A549 (cell line): ENCODE measurements around the gene CRISPLD2. TPM values are rescaled to one million over a fixed set of nuclear protein-coding genes. Genes with fewer than 3 reads are reported as not detected.
"Not testable (repeated sequence)": the region's sequence is repeated elsewhere in the genome, so short reads cannot be mapped to it uniquely, and the experiment has no call there.

Experiments
- ATAC-seq, 2 experiments: fragments of 200-7000 bp in 1 of 2; fragments of >200 bp in 1 of 2; cut with Nextera tagmentation in 1 of 2; cut with Tn5 transposase in 1 of 2; 3 replicates each; pipeline versions ENCODE4 v1.8.0 to v1.9.1; 2018 to 2020; ENCODE audit warnings: mild to moderate bottlenecking in 1 of 2, moderate library complexity in 1 of 2
- CTCF ChIA-PET: fragments of 300-600 bp; sonication (Branson Sonifier 250); formaldehyde crosslinking; extraction: SDS; loops from one replicate; lab custom pipeline; 2021; ENCODE audit warnings: antibody characterized with exemption, inconsistent platforms; lab: Yijun Ruan, JAX
- POLR2A ChIA-PET: fragments of 350-600 bp; formaldehyde crosslinking; extraction: SDS; loops from one replicate; lab custom pipeline; 2021; ENCODE audit warnings: antibody characterized with exemption, inconsistent platforms; lab: Yijun Ruan, JAX
- DNase-seq, 2 experiments: peaks; one replicate each; pipeline versions ENCODE4 v3.0.0 to v3.0.0-alpha.2; 2011 to 2016; ENCODE audit warnings: low read depth in 1 of 2, low spot score in 1 of 2
- FAIRE-seq: peaks from 2 replicates; lab custom pipeline; 2011; peaks lifted over from hg19 to GRCh38; lab: Jason Lieb, UNC
- H3K27ac ChIP-seq, 2 experiments: fragments of >200 bp; sonication (Bioruptor Twin); formaldehyde crosslinking; 3 replicates each; pipeline ENCODE4 v1.5.1; 2016 to 2017
- H3K4me1 ChIP-seq: fragments of >200 bp; sonication (Bioruptor Twin); formaldehyde crosslinking; 3 replicates; pipeline ENCODE4 v1.6.1; 2016
- H3K4me2 ChIP-seq: fragments of >200 bp; sonication (Bioruptor Twin); formaldehyde crosslinking; 3 replicates; pipeline ENCODE4 v1.6.1; 2016
- H3K4me3 ChIP-seq: fragments of >200 bp; sonication (Bioruptor Twin); formaldehyde crosslinking; 3 replicates; pipeline ENCODE4 v1.5.1; 2016
- H3K9me3 ChIP-seq: fragments of >200 bp; sonication (Bioruptor Twin); formaldehyde crosslinking; 3 replicates; pipeline ENCODE4 v1.6.1; 2016
- CBX2 ChIP-seq: fragments of 200-600 bp; sonication (generic); IDR thresholded peaks from 2 replicates; pipeline ENCODE4 v1.6.1; 2016; ENCODE audit warnings: low read depth, mild to moderate bottlenecking, borderline replicate concordance
- CBX8 ChIP-seq: fragments of 200-600 bp; sonication (generic); IDR thresholded peaks from 2 replicates; pipeline ENCODE4 v1.6.1; 2016
- EP300 ChIP-seq, 2 experiments: fragments of >200 bp; sonication (Bioruptor Twin); formaldehyde crosslinking; IDR thresholded peaks; 2 replicates in 1 of 2; 3 replicates in 1 of 2; pipeline ENCODE4 v1.6.1; 2016 to 2017
- HEYL ChIP-seq: fragments of 250-450 bp; sonication (Bioruptor Pico); IDR thresholded peaks from 2 replicates; pipeline ENCODE4 v1.8.0; 2021; ENCODE audit warnings: mild to moderate bottlenecking, moderate library complexity
- HOXA7 ChIP-seq: fragments of 250-450 bp; sonication (Bioruptor Pico); IDR thresholded peaks from 2 replicates; pipeline ENCODE4 v1.5.0; 2020; ENCODE audit warnings: mild to moderate bottlenecking, moderate library complexity
- HOXB5 ChIP-seq: fragments of 250-450 bp; sonication (Bioruptor Pico); IDR thresholded peaks from 2 replicates; pipeline ENCODE4 v1.5.0; 2020; ENCODE audit warnings: mild to moderate bottlenecking, moderate library complexity
- MAZ ChIP-seq: fragments of 150-350 bp; IDR thresholded peaks from 2 replicates; pipeline ENCODE4 v1.6.1; 2014; ENCODE audit warnings: antibody characterized with exemption, low read depth, low read length, borderline replicate concordance
- MYC ChIP-seq: IDR thresholded peaks from 2 replicates; pipeline ENCODE4 v1.6.1; 2012; ENCODE audit warnings: mild to moderate bottlenecking, inconsistent platforms, low read length, improper control_type of control experiment, borderline replicate concordance
- NR3C1 ChIP-seq: fragments of >200 bp; sonication (Bioruptor Twin); formaldehyde crosslinking; IDR thresholded peaks from 3 replicates; pipeline ENCODE4 v1.6.1; 2017
- RARB ChIP-seq: fragments of 250-450 bp; sonication (Bioruptor Pico); IDR thresholded peaks from 2 replicates; pipeline ENCODE4 v1.8.0; 2021; ENCODE audit warnings: mild to moderate bottlenecking, moderate library complexity
- RCOR1 ChIP-seq: fragments of 150-350 bp; IDR thresholded peaks from 2 replicates; pipeline ENCODE4 v1.6.1; 2014; ENCODE audit warnings: antibody characterized with exemption, low read length, low read depth
- RFX5 ChIP-seq: fragments of 450-650 bp; IDR thresholded peaks from 2 replicates; pipeline ENCODE4 v1.7.1; 2014; ENCODE audit warnings: antibody characterized with exemption, mild to moderate bottlenecking, moderate library complexity
- SMC3 ChIP-seq: fragments of >200 bp; sonication (Bioruptor Twin); formaldehyde crosslinking; IDR thresholded peaks from 3 replicates; pipeline ENCODE4 v1.6.1; 2018; ENCODE audit warnings: inconsistent platforms
- TP53 ChIP-seq: fragments of 250-450 bp; sonication (Bioruptor Pico); IDR thresholded peaks from 2 replicates; pipeline ENCODE4 v1.5.0; 2021; ENCODE audit warnings: mild to moderate bottlenecking, moderate library complexity
- ZC3H11A ChIP-seq: fragments of 450-650 bp; IDR thresholded peaks from 2 replicates; pipeline ENCODE4 v1.6.1; 2014; ENCODE audit warnings: antibody characterized with exemption, mild to moderate bottlenecking
- ZFP36 ChIP-seq: fragments of 450-650 bp; IDR thresholded peaks from 2 replicates; pipeline ENCODE4 v1.6.1; 2014; ENCODE audit warnings: borderline replicate concordance; ENCODE audit not compliant: partially characterized antibody
- WGBS: methylation state at CpG from one replicate; pipeline ENCODE4 v1.1.6; 2017; ENCODE audit errors: missing lambda C conversion rate; 5-methylcytosine and 5-hydroxymethylcytosine counted together
- polyA plus RNA-seq, 4 experiments: library from polyadenylated mRNA; depleted of rRNA in 3 of 4; stranded (reverse); fragments of >200 nt; fragmentation: RNase III in 1 of 4; extraction: RNeasy Plus Mini Kit Qiagen cat#74134 plus additional on column Dnase treatment in 1 of 4; gene quantifications; 2 replicates in 3 of 4; 3 replicates in 1 of 4; pipeline ENCODE4 v1.2.3, GENCODE V29; 2011 to 2017
- TF ChIP-seq, protein P1 (sequence below): fragments of 150-350 bp; IDR thresholded peaks from 2 replicates; pipeline ENCODE4 v1.6.1; 2014; ENCODE audit warnings: low read depth, mild to moderate bottlenecking, low read length
- TF ChIP-seq, protein P2 (sequence below): IDR thresholded peaks from 2 replicates; pipeline ENCODE4 v1.6.1; 2012
- TF ChIP-seq, protein P3 (sequence below): fragments of 200-600 bp; sonication (generic); IDR thresholded peaks from 2 replicates; pipeline ENCODE4 v1.6.1; 2016; ENCODE audit warnings: antibody characterized with exemption, mild to moderate bottlenecking, moderate library complexity
- TF ChIP-seq, protein P4 (sequence below): IDR thresholded peaks from 2 replicates; pipeline ENCODE4 v1.6.1; 2012; ENCODE audit warnings: low read depth, borderline replicate concordance

Gene CRISPLD2
- polyA plus RNA-seq, 2 of the 4 experiments (the other 2 are of a cell fraction), result 0.85 to 1.6 TPM

DNA sequence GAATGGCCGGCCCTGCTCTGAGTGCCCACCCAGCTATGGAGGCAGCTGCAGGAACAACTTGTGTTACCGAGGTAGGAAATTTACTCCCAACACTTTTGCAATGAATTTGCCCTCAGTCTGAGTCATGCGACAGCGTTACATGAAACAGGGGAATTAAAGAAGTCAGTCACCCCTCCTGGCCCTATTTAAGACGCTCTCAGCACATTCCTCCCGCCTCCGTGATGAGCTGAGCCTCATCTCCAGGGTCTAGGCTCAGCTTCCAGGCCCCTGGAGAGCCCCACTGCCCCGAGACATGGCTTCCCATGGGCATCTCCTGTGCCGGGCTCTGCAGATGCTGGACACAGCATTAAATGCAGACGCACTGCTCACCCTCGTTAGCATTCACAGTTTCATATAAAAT is 35.0 kb downstream of the CRISPLD2 start (continued):
- TF ChIP-seq CBX2 (no peak), HEYL (CRISPR knock-in tag) (no peak), EP300 (IDR thresholded peaks at IDR 0.05) (no peak), TP53 (no peak)
- TF ChIP-seq, protein P1, sequence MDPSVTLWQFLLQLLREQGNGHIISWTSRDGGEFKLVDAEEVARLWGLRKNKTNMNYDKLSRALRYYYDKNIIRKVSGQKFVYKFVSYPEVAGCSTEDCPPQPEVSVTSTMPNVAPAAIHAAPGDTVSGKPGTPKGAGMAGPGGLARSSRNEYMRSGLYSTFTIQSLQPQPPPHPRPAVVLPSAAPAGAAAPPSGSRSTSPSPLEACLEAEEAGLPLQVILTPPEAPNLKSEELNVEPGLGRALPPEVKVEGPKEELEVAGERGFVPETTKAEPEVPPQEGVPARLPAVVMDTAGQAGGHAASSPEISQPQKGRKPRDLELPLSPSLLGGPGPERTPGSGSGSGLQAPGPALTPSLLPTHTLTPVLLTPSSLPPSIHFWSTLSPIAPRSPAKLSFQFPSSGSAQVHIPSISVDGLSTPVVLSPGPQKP, result no peak

DNA sequence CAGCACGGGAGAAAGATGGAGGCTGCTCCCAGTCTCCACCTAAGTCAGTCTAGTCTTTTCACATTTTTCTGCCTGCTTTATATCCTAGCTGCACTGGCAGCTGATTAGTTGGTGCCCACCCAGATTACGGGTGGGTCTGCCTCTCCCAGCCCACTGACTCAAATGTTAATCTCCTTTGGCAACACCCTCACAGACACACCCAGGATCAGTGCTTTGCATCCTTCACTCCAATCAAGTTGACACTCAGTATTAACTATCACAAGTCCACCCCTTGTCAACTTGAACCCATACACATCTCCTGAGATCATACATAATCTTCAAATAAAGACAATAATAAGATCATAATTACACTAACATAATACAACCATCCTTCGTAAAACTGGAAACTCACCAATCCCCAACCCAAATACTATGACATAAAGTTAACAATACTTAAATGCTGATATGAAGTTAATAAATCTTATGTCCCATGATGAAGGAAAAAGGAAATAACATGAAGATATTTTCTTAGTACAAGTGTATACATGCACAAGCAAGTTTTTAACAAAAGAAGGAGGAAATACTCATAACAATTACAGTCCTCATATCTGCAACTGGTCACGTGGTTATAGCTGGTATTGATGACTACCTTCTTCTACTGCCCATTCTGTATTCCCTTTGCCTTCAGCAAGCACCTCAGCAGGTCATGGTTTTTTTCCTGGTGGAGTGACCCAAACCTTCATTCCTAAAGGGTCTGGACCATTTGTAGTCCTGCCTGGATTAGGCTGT is 35.8 kb downstream of the CRISPLD2 start:
- H3K4me2 ChIP-seq, H3K27ac ChIP-seq, POLR2A ChIA-PET, FAIRE-seq, DNase-seq, ATAC-seq, H3K4me3 ChIP-seq: not testable (repeated sequence)
- peaks cover 22% of the 10 kb centered on the region for H3K9me3 ChIP-seq
- peaks cover 18% of the 10 kb centered on the region for H3K4me1 ChIP-seq
- CTCF ChIA-PET, result interaction anchor here (0.8 kb wide), 1 partner anchor 14 kb away, joined by 3 read pairs; no protein-coding TSS in a partner anchor
- 79% methylated on average over 4 of the region's 4 CpGs for WGBS

DNA sequence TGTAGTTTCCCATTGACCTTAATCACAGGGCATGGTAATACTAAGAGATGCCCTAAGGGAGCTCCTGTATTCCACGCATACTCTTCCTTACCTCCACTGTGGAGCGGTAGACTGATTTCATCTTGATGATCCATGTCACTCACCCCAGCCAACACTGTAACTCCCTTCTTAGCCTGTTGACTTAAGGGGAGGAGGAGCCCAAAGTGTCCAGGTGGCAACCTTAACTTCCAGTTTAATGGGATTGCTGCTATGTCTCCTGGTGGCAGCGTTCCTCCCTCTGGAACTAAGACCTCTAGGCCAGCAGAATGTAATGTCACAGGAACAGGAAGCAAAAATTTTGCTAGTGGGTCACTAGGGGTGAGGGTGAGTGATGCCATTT is 36.4 kb downstream of the CRISPLD2 start:
- H3K4me3 ChIP-seq, FAIRE-seq, ATAC-seq, POLR2A ChIA-PET, H3K4me2 ChIP-seq, CTCF ChIA-PET, DNase-seq, H3K27ac ChIP-seq: not testable (repeated sequence)
- Histone ChIP-seq H3K9me3 (peaks cover 27% of the 10 kb centered on the region), H3K4me1 (peaks cover 13% of the 10 kb centered on the region)
- WGBS, result 77% methylated on average over 3 of the region's 3 CpGs

DNA sequence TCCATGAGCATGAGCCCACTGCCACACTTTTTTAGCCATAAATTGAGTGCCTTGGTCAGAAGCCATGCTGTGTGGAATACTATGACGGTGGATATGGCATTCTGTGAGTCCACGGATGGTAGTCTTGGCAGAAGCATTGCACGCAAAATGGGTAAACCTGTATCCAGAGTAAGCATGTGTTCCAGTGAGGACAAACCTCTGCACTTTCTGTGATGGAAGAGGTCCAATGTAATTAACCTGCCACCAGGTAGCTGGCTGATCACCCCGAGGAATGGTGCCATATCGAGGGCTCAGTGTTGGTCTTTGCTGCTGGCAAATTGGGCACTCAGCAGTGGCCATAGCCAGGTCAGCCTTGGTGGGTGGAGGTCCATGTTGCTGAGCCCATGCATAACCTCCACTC is 37.0 kb downstream of the CRISPLD2 start:
- H3K9me3 ChIP-seq, result peaks cover 30% of the 10 kb centered on the region
- H3K4me2 ChIP-seq, DNase-seq, POLR2A ChIA-PET, H3K27ac ChIP-seq, FAIRE-seq, CTCF ChIA-PET, H3K4me1 ChIP-seq, H3K4me3 ChIP-seq, ATAC-seq: not testable (repeated sequence)
- 91% methylated on average over 5 of the region's 5 CpGs for WGBS

DNA sequence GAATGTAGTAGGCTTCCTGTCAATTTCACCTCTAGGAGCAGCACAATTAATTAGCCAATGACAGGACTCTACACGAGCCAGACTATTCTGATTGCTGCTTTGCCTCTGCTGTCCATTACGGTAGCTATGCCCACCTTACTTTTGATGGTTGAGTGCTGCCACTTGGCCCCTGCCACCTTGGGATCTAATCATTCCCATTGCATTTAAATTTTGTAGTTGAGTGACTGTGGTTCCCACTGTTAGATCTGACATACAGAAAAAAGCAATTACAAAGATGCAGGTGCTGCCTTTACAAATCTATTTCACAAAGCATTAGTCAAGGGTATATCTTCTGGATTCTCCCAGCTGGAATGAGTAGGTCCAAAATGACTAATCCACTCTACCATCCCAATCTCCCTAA is 39.9 kb downstream of the CRISPLD2 start:
- peaks cover 30% of the 10 kb centered on the region for H3K9me3 ChIP-seq
- no peak overlapping the region for H3K4me3 ChIP-seq
- no peaks in the 10 kb centered on the region for H3K4me1 ChIP-seq
- no peak overlapping the region for H3K27ac ChIP-seq
- ChIA-PET POLR2A (no interaction called here), CTCF (interaction anchor here (1.6 to 1.8 kb wide), 2 partner anchors 65 to 93 kb away, joined by 4 to 5 read pairs; no protein-coding TSS in a partner anchor)
- ATAC-seq, result no peak
- FAIRE-seq, result no peak
- no peak for DNase-seq
- no peak overlapping the region for H3K4me2 ChIP-seq
- TF ChIP-seq HOXB5 (no peak), MAZ (no peak), MYC (no peak), HEYL (CRISPR knock-in tag) (no peak), CBX8 (no peak), RFX5 (no peak), NR3C1 (no peak), SMC3 (no peak), EP300 (IDR thresholded peaks at IDR 0.05) (no peak), ZC3H11A (no peak), ZFP36 (no peak), RCOR1 (no peak), RARB (CRISPR knock-in tag) (no peak), HOXA7 (CRISPR knock-in tag) (no peak)
- TF ChIP-seq, protein P2, sequence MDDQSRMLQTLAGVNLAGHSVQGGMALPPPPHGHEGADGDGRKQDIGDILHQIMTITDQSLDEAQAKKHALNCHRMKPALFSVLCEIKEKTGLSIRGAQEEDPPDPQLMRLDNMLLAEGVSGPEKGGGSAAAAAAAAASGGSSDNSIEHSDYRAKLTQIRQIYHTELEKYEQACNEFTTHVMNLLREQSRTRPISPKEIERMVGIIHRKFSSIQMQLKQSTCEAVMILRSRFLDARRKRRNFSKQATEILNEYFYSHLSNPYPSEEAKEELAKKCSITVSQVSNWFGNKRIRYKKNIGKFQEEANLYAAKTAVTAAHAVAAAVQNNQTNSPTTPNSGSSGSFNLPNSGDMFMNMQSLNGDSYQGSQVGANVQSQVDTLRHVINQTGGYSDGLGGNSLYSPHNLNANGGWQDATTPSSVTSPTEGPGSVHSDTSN, result no peak
- TF ChIP-seq, protein P3, sequence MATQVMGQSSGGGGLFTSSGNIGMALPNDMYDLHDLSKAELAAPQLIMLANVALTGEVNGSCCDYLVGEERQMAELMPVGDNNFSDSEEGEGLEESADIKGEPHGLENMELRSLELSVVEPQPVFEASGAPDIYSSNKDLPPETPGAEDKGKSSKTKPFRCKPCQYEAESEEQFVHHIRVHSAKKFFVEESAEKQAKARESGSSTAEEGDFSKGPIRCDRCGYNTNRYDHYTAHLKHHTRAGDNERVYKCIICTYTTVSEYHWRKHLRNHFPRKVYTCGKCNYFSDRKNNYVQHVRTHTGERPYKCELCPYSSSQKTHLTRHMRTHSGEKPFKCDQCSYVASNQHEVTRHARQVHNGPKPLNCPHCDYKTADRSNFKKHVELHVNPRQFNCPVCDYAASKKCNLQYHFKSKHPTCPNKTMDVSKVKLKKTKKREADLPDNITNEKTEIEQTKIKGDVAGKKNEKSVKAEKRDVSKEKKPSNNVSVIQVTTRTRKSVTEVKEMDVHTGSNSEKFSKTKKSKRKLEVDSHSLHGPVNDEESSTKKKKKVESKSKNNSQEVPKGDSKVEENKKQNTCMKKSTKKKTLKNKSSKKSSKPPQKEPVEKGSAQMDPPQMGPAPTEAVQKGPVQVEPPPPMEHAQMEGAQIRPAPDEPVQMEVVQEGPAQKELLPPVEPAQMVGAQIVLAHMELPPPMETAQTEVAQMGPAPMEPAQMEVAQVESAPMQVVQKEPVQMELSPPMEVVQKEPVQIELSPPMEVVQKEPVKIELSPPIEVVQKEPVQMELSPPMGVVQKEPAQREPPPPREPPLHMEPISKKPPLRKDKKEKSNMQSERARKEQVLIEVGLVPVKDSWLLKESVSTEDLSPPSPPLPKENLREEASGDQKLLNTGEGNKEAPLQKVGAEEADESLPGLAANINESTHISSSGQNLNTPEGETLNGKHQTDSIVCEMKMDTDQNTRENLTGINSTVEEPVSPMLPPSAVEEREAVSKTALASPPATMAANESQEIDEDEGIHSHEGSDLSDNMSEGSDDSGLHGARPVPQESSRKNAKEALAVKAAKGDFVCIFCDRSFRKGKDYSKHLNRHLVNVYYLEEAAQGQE, result no peak
- TF ChIP-seq, protein P4, sequence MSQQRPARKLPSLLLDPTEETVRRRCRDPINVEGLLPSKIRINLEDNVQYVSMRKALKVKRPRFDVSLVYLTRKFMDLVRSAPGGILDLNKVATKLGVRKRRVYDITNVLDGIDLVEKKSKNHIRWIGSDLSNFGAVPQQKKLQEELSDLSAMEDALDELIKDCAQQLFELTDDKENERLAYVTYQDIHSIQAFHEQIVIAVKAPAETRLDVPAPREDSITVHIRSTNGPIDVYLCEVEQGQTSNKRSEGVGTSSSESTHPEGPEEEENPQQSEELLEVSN, result no peak
- 48% methylated on average over 2 of the region's 2 CpGs for WGBS
